OCI-LY3 (cell line): Measurements from ENCODE around the gene TMEM59L.

Source experiments
- H2AFZ ChIP-seq: fragments of 200-600, 300-600 bp; shearing (Covaris generic); 2 replicates; pipeline ENCODE4 v1.6.0; 2014; ENCODE audit warnings: antibody characterized with exemption, low read depth, low read length
- H3K27ac ChIP-seq: fragments of 200-600, 300-600 bp; sonication (generic); 2 replicates; pipeline ENCODE4 v1.5.1; 2014; ENCODE audit warnings: mild to moderate bottlenecking, low read length, moderate library complexity, mixed read lengths
- H3K27me3 ChIP-seq: fragments of 200-600, 300-600 bp; sonication (generic); 2 replicates; pipeline ENCODE4 v1.6.1; 2014; ENCODE audit warnings: low read depth, low read length, mixed read lengths
- H3K36me3 ChIP-seq: fragments of 200-600, 300-600 bp; sonication (generic); replicated peaks from 2 replicates; pipeline ENCODE3; 2014; ENCODE audit warnings: low read depth, low read length, mixed read lengths
- H3K4me1 ChIP-seq: fragments of 300-600, 200-600 bp; sonication (generic); 2 replicates; pipeline ENCODE4 v1.6.1; 2014; ENCODE audit warnings: low read length, mixed read lengths
- H3K4me2 ChIP-seq: fragments of 200-600, 300-600 bp; sonication (generic); 2 replicates; pipeline ENCODE4 v1.6.1; 2014; ENCODE audit warnings: low read length, mixed read lengths
- H3K4me3 ChIP-seq: fragments of 300-600, 200-600 bp; sonication (generic); 2 replicates; pipeline ENCODE4 v1.5.1; 2014; ENCODE audit warnings: antibody characterized with exemption, mild to moderate bottlenecking, low read length, moderate library complexity
- H3K79me2 ChIP-seq: fragments of 300-600, 200-600 bp; shearing (Covaris generic); 2 replicates; pipeline ENCODE4 v1.6.1; 2014; ENCODE audit warnings: mild to moderate bottlenecking, low read length, mixed read lengths
- H3K9ac ChIP-seq: fragments of 300-600, 200-600 bp; shearing (Covaris generic); 2 replicates; pipeline ENCODE4 v1.6.0; 2014; ENCODE audit warnings: mild to moderate bottlenecking, low read length, moderate library complexity
- H3K9me3 ChIP-seq: fragments of 200-600, 300-600 bp; shearing (Covaris generic); 2 replicates; pipeline ENCODE4 v1.6.1; 2014; ENCODE audit warnings: low read length, mixed read lengths; ENCODE audit not compliant: insufficient read depth
- H4K20me1 ChIP-seq: fragments of 200-600, 300-600 bp; sonication (generic); 2 replicates; pipeline ENCODE4 v1.6.1; 2016; ENCODE audit warnings: low read length, mixed read lengths; ENCODE audit not compliant: insufficient read depth
- EZH2phosphoT487 ChIP-seq: fragments of 200-600 bp; shearing (Covaris generic); IDR thresholded peaks from 2 replicates; pipeline ENCODE4 v1.6.1; 2018; ENCODE audit warnings: antibody characterized with exemption, mixed run types, low read depth
- TF ChIP-seq, protein P1 (sequence below): fragments of 200-600, 300-600 bp; sonication (generic); IDR thresholded peaks from 2 replicates; pipeline ENCODE4 v1.5.1; 2014; ENCODE audit warnings: antibody characterized with exemption, low read length, low read depth

Gene TMEM59L

DNA sequence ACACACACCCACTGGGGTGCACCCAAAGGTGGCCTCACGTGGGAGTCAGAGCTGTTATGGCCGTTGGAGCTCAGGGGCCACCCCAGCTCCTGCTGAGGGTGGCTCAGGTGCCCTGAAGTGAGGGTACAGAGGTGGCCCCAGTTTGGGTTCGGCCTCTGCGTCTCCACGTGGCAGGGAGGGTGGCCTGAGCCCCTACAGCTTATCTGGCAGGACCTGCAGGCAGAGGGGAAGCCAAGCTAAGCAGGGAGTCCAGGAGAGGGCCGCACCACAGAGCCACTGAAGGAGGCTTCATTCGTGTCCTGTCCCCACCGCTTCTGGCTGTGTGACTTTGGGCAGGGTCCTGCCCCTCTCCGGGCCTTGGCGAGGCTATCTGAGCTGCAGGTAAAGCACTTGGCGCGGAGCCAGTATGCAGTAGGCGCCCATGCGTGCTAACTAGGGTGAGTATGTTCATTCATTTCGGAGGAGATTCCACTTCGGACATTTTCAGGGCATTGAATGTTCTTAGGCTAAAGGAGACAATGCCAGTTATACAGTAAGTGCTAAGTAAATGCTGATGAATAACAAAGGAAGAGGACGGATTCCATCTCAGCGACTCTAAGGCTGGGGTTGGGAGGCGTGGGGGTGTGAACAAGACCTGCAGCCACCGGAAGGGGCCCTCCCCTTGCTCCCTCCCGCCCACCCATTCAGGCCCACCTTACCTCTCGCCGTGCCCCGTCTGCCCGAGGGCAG, 19.1 kb upstream of the TMEM59L start:
- Histone ChIP-seq H3K4me1 (peaks cover 14% of the 10 kb centered on the region), H4K20me1 (no peaks in the 10 kb centered on the region; the same call in 1 of the 2 replicates), H3K9ac (peak overlapping the region; percentile 65; the same call in 1 of the 2 replicates), H3K36me3 (peaks cover 8% of the 10 kb centered on the region), H3K79me2 (peaks cover 15% of the 10 kb centered on the region), H3K27ac (no peak overlapping the region), H3K9me3 (no peaks in the 10 kb centered on the region), H3K4me3 (peak overlapping the region; percentile 79), H3K4me2 (peak overlapping the region; percentile 93), H3K27me3 (no peaks in the 10 kb centered on the region), H2AFZ (no peak overlapping the region)
- TF ChIP-seq, protein P1, sequence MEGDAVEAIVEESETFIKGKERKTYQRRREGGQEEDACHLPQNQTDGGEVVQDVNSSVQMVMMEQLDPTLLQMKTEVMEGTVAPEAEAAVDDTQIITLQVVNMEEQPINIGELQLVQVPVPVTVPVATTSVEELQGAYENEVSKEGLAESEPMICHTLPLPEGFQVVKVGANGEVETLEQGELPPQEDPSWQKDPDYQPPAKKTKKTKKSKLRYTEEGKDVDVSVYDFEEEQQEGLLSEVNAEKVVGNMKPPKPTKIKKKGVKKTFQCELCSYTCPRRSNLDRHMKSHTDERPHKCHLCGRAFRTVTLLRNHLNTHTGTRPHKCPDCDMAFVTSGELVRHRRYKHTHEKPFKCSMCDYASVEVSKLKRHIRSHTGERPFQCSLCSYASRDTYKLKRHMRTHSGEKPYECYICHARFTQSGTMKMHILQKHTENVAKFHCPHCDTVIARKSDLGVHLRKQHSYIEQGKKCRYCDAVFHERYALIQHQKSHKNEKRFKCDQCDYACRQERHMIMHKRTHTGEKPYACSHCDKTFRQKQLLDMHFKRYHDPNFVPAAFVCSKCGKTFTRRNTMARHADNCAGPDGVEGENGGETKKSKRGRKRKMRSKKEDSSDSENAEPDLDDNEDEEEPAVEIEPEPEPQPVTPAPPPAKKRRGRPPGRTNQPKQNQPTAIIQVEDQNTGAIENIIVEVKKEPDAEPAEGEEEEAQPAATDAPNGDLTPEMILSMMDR = no peak
- no peak for TF ChIP-seq EZH2phosphoT487

DNA sequence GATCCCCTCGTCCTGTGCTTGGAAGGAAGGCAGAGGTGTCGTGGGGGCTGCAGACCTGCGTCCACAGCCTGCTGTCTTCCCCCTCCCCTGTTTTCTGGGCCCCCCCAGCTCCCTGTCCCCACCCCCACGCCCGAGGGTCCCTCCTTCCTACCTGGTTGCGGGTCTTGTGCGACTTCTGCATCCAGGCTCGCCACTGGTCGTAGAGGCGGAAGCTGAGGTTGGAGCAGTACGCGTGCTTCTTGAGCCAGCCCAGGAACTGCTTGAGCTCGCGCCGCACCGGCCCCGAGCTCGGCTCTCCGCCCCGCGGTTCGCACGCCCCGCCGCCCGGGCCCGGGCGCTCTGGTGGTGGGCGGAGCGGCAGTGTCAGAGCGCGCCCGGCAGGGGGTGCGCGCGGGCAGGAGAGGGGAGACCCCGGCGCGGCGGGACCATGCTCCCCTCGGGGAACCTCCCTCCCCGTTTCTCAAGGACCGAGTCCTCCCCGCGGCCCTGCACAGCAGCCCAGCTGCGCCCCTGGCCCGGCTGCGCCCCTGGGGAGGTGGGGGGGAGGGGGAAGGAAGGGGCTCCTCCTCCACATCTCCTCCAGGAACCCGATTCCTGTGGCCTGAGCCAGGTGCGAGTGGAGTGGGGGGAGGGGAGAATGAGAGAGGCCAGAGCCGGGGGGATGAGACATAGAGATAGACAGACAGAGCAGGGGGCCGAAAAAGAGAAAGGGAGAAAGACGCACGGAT, 18.4 kb upstream of the TMEM59L start:
- peaks cover 8% of the 10 kb centered on the region for H3K36me3 ChIP-seq
- H3K27me3 ChIP-seq = no peaks in the 10 kb centered on the region
- peak overlapping the region; percentile 79 for H3K4me3 ChIP-seq
- peaks cover 14% of the 10 kb centered on the region for H3K79me2 ChIP-seq
- H3K27ac ChIP-seq = no peak overlapping the region
- no peaks in the 10 kb centered on the region for H3K9me3 ChIP-seq
- no peaks in the 10 kb centered on the region; the same call in 1 of the 2 replicates for H4K20me1 ChIP-seq
- no peak for TF ChIP-seq EZH2phosphoT487
- TF ChIP-seq, protein P1 = peak; percentile 87
- peak overlapping the region; percentile 43; the same call in 1 of the 2 replicates for H2AFZ ChIP-seq
- peak overlapping the region; percentile 65 for H3K9ac ChIP-seq
- H3K4me2 ChIP-seq = peak overlapping the region; percentile 93
- H3K4me1 ChIP-seq = peaks cover 14% of the 10 kb centered on the region

DNA sequence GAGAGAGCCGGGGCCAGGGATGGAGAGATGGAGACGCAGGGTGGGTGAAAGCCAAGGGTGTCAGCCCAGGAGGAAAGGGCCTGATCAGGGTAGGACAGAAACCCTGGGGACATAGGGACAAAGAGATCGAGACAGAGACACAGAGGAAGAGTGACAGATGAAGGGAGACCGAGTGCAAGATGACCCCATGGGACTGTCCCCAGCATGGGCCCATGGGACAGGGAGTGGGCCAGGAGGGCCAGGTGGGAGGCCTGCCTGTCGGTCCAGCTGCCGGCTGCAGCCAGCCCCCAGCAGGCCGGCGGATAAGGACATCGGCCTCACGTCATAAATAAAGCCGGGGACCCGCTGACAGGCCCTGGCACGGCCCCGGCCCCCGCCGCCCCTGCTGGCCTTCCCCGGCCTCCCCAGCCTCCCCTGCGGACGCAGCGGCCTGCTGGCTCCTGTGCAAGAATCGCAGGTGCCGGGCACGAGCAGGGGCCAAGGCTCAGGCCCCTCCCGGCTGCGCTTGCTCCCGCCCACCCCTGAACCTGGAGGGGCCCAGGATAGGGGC, 17.8 kb upstream of the TMEM59L start:
- H2AFZ ChIP-seq = peak overlapping the region; percentile 43; the same call in 1 of the 2 replicates
- peaks cover 8% of the 10 kb centered on the region for H3K36me3 ChIP-seq
- H3K9ac ChIP-seq = peak overlapping the region; percentile 65
- H3K4me2 ChIP-seq = peak overlapping the region; percentile 93
- H3K79me2 ChIP-seq = peaks cover 8% of the 10 kb centered on the region
- no peak overlapping the region for H3K27ac ChIP-seq
- peak overlapping the region; percentile 79 for H3K4me3 ChIP-seq
- H4K20me1 ChIP-seq = no peaks in the 10 kb centered on the region; the same call in 1 of the 2 replicates
- H3K9me3 ChIP-seq = no peaks in the 10 kb centered on the region
- no peak for TF ChIP-seq EZH2phosphoT487
- H3K4me1 ChIP-seq = peaks cover 10% of the 10 kb centered on the region
- no peaks in the 10 kb centered on the region for H3K27me3 ChIP-seq

DNA sequence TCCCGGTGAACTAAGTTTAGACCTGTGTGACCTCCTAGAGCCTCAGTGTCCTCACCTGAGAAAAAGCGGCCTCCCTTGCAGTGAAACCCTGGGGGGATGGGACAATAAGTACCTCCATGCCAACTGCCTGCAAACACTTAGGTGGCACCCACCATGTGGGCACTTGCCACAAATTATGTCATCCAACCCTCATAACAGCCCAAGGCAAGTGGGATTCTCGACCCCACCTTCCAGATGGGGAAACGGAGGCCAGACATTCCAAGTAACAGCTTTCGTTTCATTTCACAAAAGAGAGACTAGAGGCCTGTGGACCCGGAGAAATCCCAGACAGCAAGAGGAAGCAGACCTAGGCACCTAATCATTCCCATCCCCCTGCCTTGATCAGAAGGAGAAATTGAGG, 17.2 kb upstream of the TMEM59L start:
- no peak overlapping the region for H3K9ac ChIP-seq
- peaks cover 3% of the 10 kb centered on the region for H3K79me2 ChIP-seq
- H3K27me3 ChIP-seq = no peaks in the 10 kb centered on the region
- H3K36me3 ChIP-seq = peaks cover 7% of the 10 kb centered on the region
- TF ChIP-seq EZH2phosphoT487 = no peak
- H3K4me3 ChIP-seq = peak overlapping the region; percentile 79; the same call in 1 of the 2 replicates
- H3K4me2 ChIP-seq = peak overlapping the region; percentile 93
- H4K20me1 ChIP-seq = no peaks in the 10 kb centered on the region; the same call in 1 of the 2 replicates
- no peak overlapping the region for H2AFZ ChIP-seq
- no peaks in the 10 kb centered on the region for H3K9me3 ChIP-seq
- peaks cover 9% of the 10 kb centered on the region for H3K4me1 ChIP-seq
- no peak overlapping the region for H3K27ac ChIP-seq
